CD4-positive, CD25-positive, alpha-beta regulatory T cell (primary cell): ENCODE results near the gene CBFA2T3. TPM values are rescaled to one million over a fixed set of nuclear protein-coding genes. Genes with fewer than 3 reads are reported as not detected.
"Not testable (repeated sequence)": the region's sequence is repeated elsewhere in the genome, so short reads cannot be mapped to it uniquely, and the experiment has no call there.

Experiments
- ATAC-seq, 2 donors: fragments of 150-1000 bp; cut with Tn5 transposase; one replicate each; pipeline ENCODE4 v1.10.0; 2021; ENCODE audit warnings: low read depth in 2 of 2, moderate number of reproducible peaks in 2 of 2, moderate library complexity in 1 of 2
- DNase-seq, 3 donors: peaks; one replicate each; pipeline versions ENCODE4 v3.0.0 to v3.0.0-alpha.2; 2012 to 2022; ENCODE audit warnings: mixed read lengths in 1 of 3
- H3K27ac ChIP-seq: one replicate; pipeline ENCODE4 v1.7.0; 2013; ENCODE audit warnings: mild to moderate bottlenecking, low read length; ENCODE audit not compliant: insufficient read depth, poor library complexity, severe bottlenecking
- H3K27me3 ChIP-seq: one replicate; pipeline ENCODE4 v1.7.0; 2013; ENCODE audit warnings: low read length; ENCODE audit not compliant: control insufficient read depth, insufficient read depth
- H3K36me3 ChIP-seq: one replicate; pipeline ENCODE4 v1.7.0; 2013; ENCODE audit warnings: mild to moderate bottlenecking, low read length, moderate library complexity; ENCODE audit not compliant: control insufficient read depth, insufficient read depth
- H3K4me1 ChIP-seq: 2 replicates; pipeline ENCODE4 v1.7.0; 2013; ENCODE audit warnings: mild to moderate bottlenecking, low read length; ENCODE audit not compliant: insufficient read depth, control insufficient read depth, poor library complexity, severe bottlenecking
- H3K4me3 ChIP-seq: one replicate; pipeline ENCODE4 v1.7.0; 2013; ENCODE audit warnings: low read depth, mild to moderate bottlenecking, low read length, moderate library complexity
- H3K9me3 ChIP-seq, 2 experiments: 1 replicate in 1 of 2; 2 replicates in 1 of 2; pipeline ENCODE4 v1.7.0; 2013; ENCODE audit warnings: low read length in 2 of 2, mild to moderate bottlenecking in 1 of 2, moderate library complexity in 1 of 2; ENCODE audit not compliant: control insufficient read depth in 2 of 2
- H3K27ac Mint-ChIP-seq, 3 donors: one replicate each; pipeline ENCODE4 v1.8.0; 2020 to 2022; ENCODE audit warnings: mild to moderate bottlenecking in 3 of 3, mixed read lengths in 3 of 3, moderate library complexity in 2 of 3
- H3K27me3 Mint-ChIP-seq: one replicate; pipeline ENCODE4 v1.8.0; 2022; ENCODE audit warnings: mild to moderate bottlenecking, mixed read lengths
- H3K36me3 Mint-ChIP-seq: one replicate; pipeline ENCODE4 v1.8.0; 2020; ENCODE audit warnings: mixed read lengths
- H3K4me1 Mint-ChIP-seq, 4 donors: one replicate each; pipeline ENCODE4 v1.8.0; 2020 to 2022; ENCODE audit warnings: mixed read lengths in 4 of 4, mild to moderate bottlenecking in 1 of 4
- H3K4me3 Mint-ChIP-seq, 4 donors: one replicate each; pipeline ENCODE4 v1.8.0; 2020 to 2022; ENCODE audit warnings: mild to moderate bottlenecking in 4 of 4, mixed read lengths in 4 of 4, moderate library complexity in 3 of 4
- H3K9me3 Mint-ChIP-seq, 7 donors: one replicate each; pipeline ENCODE4 v1.8.0; 2020 to 2022; ENCODE audit warnings: mixed read lengths in 7 of 7, mild to moderate bottlenecking in 3 of 7, moderate library complexity in 2 of 7
- polyA plus RNA-seq, 4 donors: library from polyadenylated mRNA; unstranded; fragments of 300-500 nt; fragmentation: Illumina TruSeq; gene quantifications; one replicate each; pipeline ENCODE4 v1.2.3, GENCODE V29; 2021
- total RNA-seq: library from RNA; stranded (reverse); gene quantifications from one replicate; pipeline ENCODE4 v1.2.3, GENCODE V29; 2022

The CBFA2T3 gene
- total and polyA plus RNA-seq, 5 donors from 2014 or later = 0.25 to 1.3 TPM; not detected in 3

- ATAC-seq (no peak), DNase-seq (no peak)
- H3K27ac ChIP-seq = no peak overlapping the region
- no peaks in the 10 kb centered on the region for H3K36me3 ChIP-seq
- Mint-ChIP-seq H3K9me3 (peaks cover 0 to 2% (median 0%) of the 10 kb centered on the region in 7 donors), H3K27me3 (peaks cover 13% of the 10 kb centered on the region), H3K27ac (no peak overlapping the region), H3K36me3 (no peaks in the 10 kb centered on the region), H3K4me3 (no peak overlapping the region), H3K4me1 (peaks cover 0 to 3% (median 0%) of the 10 kb centered on the region in 4 donors)
- no peaks in the 10 kb centered on the region for H3K4me1 ChIP-seq
- H3K27me3 ChIP-seq = no peaks in the 10 kb centered on the region
- H3K4me3 ChIP-seq = no peak overlapping the region
- H3K9me3 ChIP-seq = no peaks in the 10 kb centered on the region
These were observed 33.4 kb upstream of the CBFA2T3 start for GRCh38 chr16:89010210-89010925.

- peaks cover 20% of the 10 kb centered on the region for H3K27me3 Mint-ChIP-seq
- H3K4me1 ChIP-seq = no peaks in the 10 kb centered on the region
- H3K4me3 Mint-ChIP-seq = no peak overlapping the region
- no peaks in the 10 kb centered on the region for H3K36me3 ChIP-seq
- no peaks in the 10 kb centered on the region for H3K27me3 ChIP-seq
- no peak overlapping the region for H3K27ac Mint-ChIP-seq
- no peak overlapping the region for H3K27ac ChIP-seq
- DNase-seq (peak in 1 of 3 donors; percentile 22), ATAC-seq (no peak)
- no peaks in the 10 kb centered on the region for H3K36me3 Mint-ChIP-seq
- peaks cover 0 to 3% (median 0%) of the 10 kb centered on the region in 4 donors for H3K4me1 Mint-ChIP-seq
- no peaks in the 10 kb centered on the region for H3K9me3 ChIP-seq
- peaks cover 0 to 2% (median 0%) of the 10 kb centered on the region in 7 donors for H3K9me3 Mint-ChIP-seq
- H3K4me3 ChIP-seq = no peak overlapping the region
These were observed 32.6 kb upstream of the CBFA2T3 start for GRCh38 chr16:89009343-89010209.

GRCh38 chr16:89008796-89009195, 31.8 kb upstream of the CBFA2T3 start:
- not testable (repeated sequence) for H3K9me3 ChIP-seq, ATAC-seq, DNase-seq, H3K4me3 ChIP-seq, H3K36me3 ChIP-seq, H3K27me3 ChIP-seq, H3K9me3 Mint-ChIP-seq, H3K36me3 Mint-ChIP-seq, H3K27ac Mint-ChIP-seq, H3K27ac ChIP-seq, H3K4me1 ChIP-seq, H3K4me1 Mint-ChIP-seq, H3K4me3 Mint-ChIP-seq
- peaks cover 23% of the 10 kb centered on the region for H3K27me3 Mint-ChIP-seq

GRCh38 chr16:89007371-89008249, 30.6 kb upstream of the CBFA2T3 start:
- peaks cover 24% of the 10 kb centered on the region for H3K27me3 Mint-ChIP-seq
- no peak overlapping the region for H3K4me3 Mint-ChIP-seq
- Histone ChIP-seq H3K36me3 (no peaks in the 10 kb centered on the region), H3K4me1 (no peaks in the 10 kb centered on the region), H3K27ac (no peak overlapping the region), H3K4me3 (no peak overlapping the region), H3K27me3 (no peaks in the 10 kb centered on the region), H3K9me3 (no peaks in the 10 kb centered on the region)
- peaks cover 0 to 9% (median under 1%) of the 10 kb centered on the region in 4 donors for H3K4me1 Mint-ChIP-seq
- H3K27ac Mint-ChIP-seq = no peak overlapping the region
- DNase-seq (no peak), ATAC-seq (no peak)
- peaks cover 0 to 2% (median 0%) of the 10 kb centered on the region in 7 donors for H3K9me3 Mint-ChIP-seq
- H3K36me3 Mint-ChIP-seq = no peaks in the 10 kb centered on the region

- no peak overlapping the region for H3K4me3 ChIP-seq
- H3K4me1 ChIP-seq = no peaks in the 10 kb centered on the region
- ATAC-seq (no peak), DNase-seq (no peak)
- H3K9me3 Mint-ChIP-seq = peaks cover 0 to 4% (median 0%) of the 10 kb centered on the region in 7 donors
- H3K4me1 Mint-ChIP-seq = peaks cover 0 to 9% (median under 1%) of the 10 kb centered on the region in 4 donors
- H3K27ac ChIP-seq = no peak overlapping the region
- H3K27me3 ChIP-seq = no peaks in the 10 kb centered on the region
- H3K27ac Mint-ChIP-seq = no peak overlapping the region
- no peaks in the 10 kb centered on the region for H3K9me3 ChIP-seq
- H3K36me3 ChIP-seq = no peaks in the 10 kb centered on the region
- H3K36me3 Mint-ChIP-seq = no peaks in the 10 kb centered on the region
- peaks cover 24% of the 10 kb centered on the region for H3K27me3 Mint-ChIP-seq
- no peak overlapping the region for H3K4me3 Mint-ChIP-seq
These were observed 29.2 kb upstream of the CBFA2T3 start for GRCh38 chr16:89006036-89006752.

- no peaks in the 10 kb centered on the region for H3K27me3 ChIP-seq
- H3K9me3 ChIP-seq = no peaks in the 10 kb centered on the region
- H3K9me3 Mint-ChIP-seq = peaks cover 0 to 6% (median 0%) of the 10 kb centered on the region in 7 donors
- H3K36me3 Mint-ChIP-seq = no peaks in the 10 kb centered on the region
- ATAC-seq (no peak), DNase-seq (no peak)
- no peak overlapping the region for H3K4me3 ChIP-seq
- no peak overlapping the region for H3K27ac ChIP-seq
- H3K27ac Mint-ChIP-seq = no peak overlapping the region
- peak overlapping the region in 1 of 4 donors; percentile 16 for H3K4me3 Mint-ChIP-seq
- peaks cover 19% of the 10 kb centered on the region for H3K27me3 Mint-ChIP-seq
- H3K4me1 ChIP-seq = no peaks in the 10 kb centered on the region
- no peaks in the 10 kb centered on the region for H3K36me3 ChIP-seq
- H3K4me1 Mint-ChIP-seq = peaks cover 0 to 9% (median under 1%) of the 10 kb centered on the region in 4 donors
These were observed 28.4 kb upstream of the CBFA2T3 start for GRCh38 chr16:89005201-89006035.
